IMR-90 (cell line): ENCODE measurements around the gene SAMD8. TPM values are rescaled to one million over a fixed set of nuclear protein-coding genes. Genes with fewer than 3 reads are reported as not detected.
"Not testable (repeated sequence)": the region's sequence is repeated elsewhere in the genome, so short reads cannot be mapped to it uniquely, and the experiment has no call there.

ENCODE experiments used
- ATAC-seq: fragments of 200-7000 bp; cut with Tn5 transposase; 2 replicates; pipeline ENCODE4 v1.9.1; 2020; ENCODE audit warnings: low read depth, mild to moderate bottlenecking, moderate library complexity
- BruUV-seq: library from RNA; stranded (reverse); fragments of 400-500 nt; replicated peaks from 2 replicates; lab custom pipeline; 2021; lab: Mats Ljungman, UMichigan
- CTCF ChIA-PET: fragments of 300-600 bp; formaldehyde crosslinking; extraction: SDS; loops from one replicate; lab custom pipeline; 2021; ENCODE audit warnings: antibody characterized with exemption; lab: Yijun Ruan, JAX
- POLR2A ChIA-PET: fragments of 300-600 bp; sonication (Branson Sonifier 250); formaldehyde crosslinking; loops from one replicate; lab custom pipeline; 2022; ENCODE audit warnings: antibody characterized with exemption; ENCODE audit not compliant: unreplicated experiment; lab: Charles Lee
- DNase-seq: peaks from one replicate; pipeline ENCODE4 v3.0.0; 2013
- H2AFZ ChIP-seq: replicated peaks from 2 replicates; pipeline ENCODE3; 2013; ENCODE audit warnings: low read length, mild to moderate bottlenecking; ENCODE audit not compliant: poor library complexity
- H2AK5ac ChIP-seq: 2 replicates; pipeline ENCODE4 v1.6.1; 2013; ENCODE audit warnings: low read depth, low read length, inconsistent platforms
- H2AK9ac ChIP-seq: replicated peaks from 2 replicates; pipeline ENCODE3; 2013; ENCODE audit warnings: mild to moderate bottlenecking, low read depth, low read length, moderate library complexity; ENCODE audit not compliant: poor library complexity
- H2BK120ac ChIP-seq: 2 replicates; pipeline ENCODE4 v1.6.1; 2013; ENCODE audit warnings: low read depth, low read length, inconsistent platforms
- H2BK15ac ChIP-seq: 3 replicates; pipeline ENCODE4 v1.6.1; 2013; ENCODE audit warnings: low read depth, low read length, inconsistent platforms
- H2BK20ac ChIP-seq: 2 replicates; pipeline ENCODE4 v1.6.1; 2013; ENCODE audit warnings: low read depth, mild to moderate bottlenecking, inconsistent platforms, low read length, moderate library complexity
- H2BK5ac ChIP-seq: 2 replicates; pipeline ENCODE4 v1.6.1; 2013; ENCODE audit warnings: mild to moderate bottlenecking, low read depth, low read length, inconsistent platforms; ENCODE audit not compliant: poor library complexity, severe bottlenecking
- H3K14ac ChIP-seq: replicated peaks from 2 replicates; pipeline ENCODE4 v1.6.1; 2013; ENCODE audit warnings: low read depth, low read length, inconsistent platforms
- H3K18ac ChIP-seq: 2 replicates; pipeline ENCODE4 v1.6.1; 2013; ENCODE audit warnings: low read depth, low read length, control low read depth
- H3K23ac ChIP-seq: 2 replicates; pipeline ENCODE4 v1.6.1; 2013; ENCODE audit warnings: low read depth, low read length, inconsistent platforms
- H3K27ac ChIP-seq: 2 replicates; pipeline ENCODE4 v1.5.1; 2013; ENCODE audit warnings: mild to moderate bottlenecking, control low read depth, low read length; ENCODE audit not compliant: insufficient read depth
- H3K27me3 ChIP-seq: 2 replicates; pipeline ENCODE4 v1.6.1; 2013; ENCODE audit warnings: low read length; ENCODE audit not compliant: control insufficient read depth, insufficient read depth
- H3K36me3 ChIP-seq: 2 replicates; pipeline ENCODE4 v1.6.1; 2013; ENCODE audit warnings: low read length, mixed read lengths; ENCODE audit not compliant: control insufficient read depth, insufficient read depth
- H3K4ac ChIP-seq: 2 replicates; pipeline ENCODE4 v1.6.1; 2013; ENCODE audit warnings: low read depth, low read length, inconsistent platforms
- H3K4me1 ChIP-seq: 2 replicates; pipeline ENCODE4 v1.6.1; 2013; ENCODE audit warnings: low read length, mixed read lengths; ENCODE audit not compliant: control insufficient read depth, insufficient read depth
- H3K4me2 ChIP-seq: 2 replicates; pipeline ENCODE4 v1.6.1; 2013; ENCODE audit warnings: low read depth, mild to moderate bottlenecking, control low read depth, low read length, moderate library complexity
- H3K4me3 ChIP-seq: 2 replicates; pipeline ENCODE4 v1.5.1; 2013; ENCODE audit warnings: low read depth, mild to moderate bottlenecking, control low read depth, low read length, moderate library complexity; ENCODE audit not compliant: insufficient read depth
- H3K56ac ChIP-seq: 2 replicates; pipeline ENCODE4 v1.6.1; 2013; ENCODE audit warnings: low read length, inconsistent platforms; ENCODE audit not compliant: insufficient read depth; ENCODE audit errors: extremely low read depth
- H3K79me1 ChIP-seq, 2 experiments: 2 replicates each; pipeline ENCODE4 v1.6.1; 2013; ENCODE audit warnings: low read length in 2 of 2, inconsistent platforms in 1 of 2, low read depth in 1 of 2
- H3K9ac ChIP-seq: 2 replicates; pipeline ENCODE4 v1.6.1; 2013; ENCODE audit warnings: low read depth, low read length, control low read depth
- H3K9me1 ChIP-seq: 2 replicates; pipeline ENCODE4 v1.6.1; 2013; ENCODE audit warnings: low read length, inconsistent platforms; ENCODE audit not compliant: insufficient read depth
- H3K9me3 ChIP-seq: 2 replicates; pipeline ENCODE4 v1.6.1; 2013; ENCODE audit warnings: low read length; ENCODE audit not compliant: control insufficient read depth, insufficient read depth
- H4K20me1 ChIP-seq: 2 replicates; pipeline ENCODE4 v1.6.1; 2013; ENCODE audit warnings: low read length, inconsistent platforms; ENCODE audit not compliant: insufficient read depth
- H4K5ac ChIP-seq: 2 replicates; pipeline ENCODE4 v1.6.1; 2013; ENCODE audit warnings: mild to moderate bottlenecking, low read depth, low read length, control low read depth
- H4K8ac ChIP-seq, 2 experiments: 2 replicates each; pipeline ENCODE4 v1.6.1; 2013; ENCODE audit warnings: low read depth in 2 of 2, low read length in 2 of 2, control low read depth in 1 of 2, inconsistent platforms in 1 of 2
- H4K91ac ChIP-seq: 2 replicates; pipeline ENCODE4 v1.6.1; 2013; ENCODE audit warnings: low read depth, low read length, inconsistent platforms; ENCODE audit not compliant: insufficient read depth
- whole genome bisulfite sequencing, 2 experiments: methylation state at CpG; one replicate each; pipeline versions ENCODE4 v1.1.5 to v1.1.7; 2013; ENCODE audit warnings: missing lambda C conversion rate in 2 of 2; ENCODE audit not compliant: insufficient read length in 1 of 2; ENCODE audit errors: extremely low coverage in 2 of 2; 5-methylcytosine and 5-hydroxymethylcytosine counted together
- dilution Hi-C: fragments of 300-500 bp; cut with HindIII; formaldehyde crosslinking; loops from one replicate; pipeline ENCODE4 v1.14.3; 2018; ENCODE audit warnings: low sequenced_read_pairs; ENCODE audit not compliant: unreplicated experiment
- in situ Hi-C: fragments of 300-500 bp; cut with MboI; formaldehyde crosslinking; loops from 3 replicates; pipeline ENCODE4 v1.14.3; 2019; ENCODE audit warnings: low sequenced_read_pairs, inconsistent platforms, mixed read lengths
- intact Hi-C: fragments of 100-400 bp; cut with micrococcal nuclease; formaldehyde crosslinking; loops from 2 replicates; pipeline ENCODE4 v1.10.0; 2022
- polyA plus RNA-seq, 3 experiments: library from polyadenylated mRNA; depleted of rRNA; stranded (reverse); fragments of >200 nt; gene quantifications; 2 replicates each; pipeline ENCODE4 v1.2.3, GENCODE V29; 2012; ENCODE audit warnings: low replicate concordance in 1 of 3
- total RNA-seq: library from RNA; depleted of rRNA; stranded (reverse); fragments of >200 nt; gene quantifications from 2 replicates; pipeline ENCODE4 v1.2.3, GENCODE V29; 2012

The SAMD8 gene
- total and polyA plus RNA-seq, 2 of the 4 experiments (the other 2 are of a cell fraction), result 10.1 to 28.7 TPM

GRCh38 chr10:75206638-75207037 lies 95.2 kb downstream of the SAMD8 start:
- H3K56ac ChIP-seq, H2BK20ac ChIP-seq, H3K23ac ChIP-seq, H3K4me2 ChIP-seq, in situ Hi-C loops, BruUV-seq, H2BK120ac ChIP-seq, H3K14ac ChIP-seq, H3K36me3 ChIP-seq, H3K9me3 ChIP-seq, H3K4me3 ChIP-seq, H3K4ac ChIP-seq, H3K27me3 ChIP-seq, dilution Hi-C loops, H2AK9ac ChIP-seq, DNase-seq, CTCF ChIA-PET, H3K27ac ChIP-seq, H4K20me1 ChIP-seq, intact Hi-C loops, H4K8ac ChIP-seq, H4K5ac ChIP-seq, H3K9ac ChIP-seq, H2AK5ac ChIP-seq, H2BK5ac ChIP-seq, H3K18ac ChIP-seq, H2BK15ac ChIP-seq, H2AFZ ChIP-seq, H4K91ac ChIP-seq, ATAC-seq: not testable (repeated sequence)
- POLR2A ChIA-PET, result interaction anchor here (0.6 kb wide), 1 partner anchor 23 kb away, joined by 3 read pairs; no protein-coding TSS in a partner anchor
- Histone ChIP-seq H3K9me1 (peaks cover 22% of the 10 kb centered on the region), H3K79me1 (peaks cover 0 to 16% of the 10 kb centered on the region in 2 experiments; a peak in 1 of 4 replicates), H3K4me1 (peaks cover 21% of the 10 kb centered on the region)
- WGBS, 2 experiments, result 74% methylated on average over 4 of the region's 14 CpGs; no CpG with 5 or more reads in 1 of the 2 experiments
